Metanephros (tissue), 2 donors: ENCODE data around the gene IMPG1. TPM values are rescaled to one million over a fixed set of nuclear protein-coding genes. Genes with fewer than 3 reads are reported as not detected.

Experiments used
- small RNA-seq: library from RNA; depleted of rRNA; stranded (forward); fragments of <200 nt; gene quantifications from one replicate; pipeline ENCODE3, GENCODE V24; 2014; ENCODE audit warnings: low replicate concordance
- total RNA-seq: library from RNA; depleted of rRNA; stranded (reverse); fragments of >200 nt; gene quantifications from one replicate; pipeline ENCODE4 v1.2.3, GENCODE V29; 2014

Gene IMPG1, protein sequence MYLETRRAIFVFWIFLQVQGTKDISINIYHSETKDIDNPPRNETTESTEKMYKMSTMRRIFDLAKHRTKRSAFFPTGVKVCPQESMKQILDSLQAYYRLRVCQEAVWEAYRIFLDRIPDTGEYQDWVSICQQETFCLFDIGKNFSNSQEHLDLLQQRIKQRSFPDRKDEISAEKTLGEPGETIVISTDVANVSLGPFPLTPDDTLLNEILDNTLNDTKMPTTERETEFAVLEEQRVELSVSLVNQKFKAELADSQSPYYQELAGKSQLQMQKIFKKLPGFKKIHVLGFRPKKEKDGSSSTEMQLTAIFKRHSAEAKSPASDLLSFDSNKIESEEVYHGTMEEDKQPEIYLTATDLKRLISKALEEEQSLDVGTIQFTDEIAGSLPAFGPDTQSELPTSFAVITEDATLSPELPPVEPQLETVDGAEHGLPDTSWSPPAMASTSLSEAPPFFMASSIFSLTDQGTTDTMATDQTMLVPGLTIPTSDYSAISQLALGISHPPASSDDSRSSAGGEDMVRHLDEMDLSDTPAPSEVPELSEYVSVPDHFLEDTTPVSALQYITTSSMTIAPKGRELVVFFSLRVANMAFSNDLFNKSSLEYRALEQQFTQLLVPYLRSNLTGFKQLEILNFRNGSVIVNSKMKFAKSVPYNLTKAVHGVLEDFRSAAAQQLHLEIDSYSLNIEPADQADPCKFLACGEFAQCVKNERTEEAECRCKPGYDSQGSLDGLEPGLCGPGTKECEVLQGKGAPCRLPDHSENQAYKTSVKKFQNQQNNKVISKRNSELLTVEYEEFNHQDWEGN
- total RNA-seq: 0.64 TPM

DNA sequence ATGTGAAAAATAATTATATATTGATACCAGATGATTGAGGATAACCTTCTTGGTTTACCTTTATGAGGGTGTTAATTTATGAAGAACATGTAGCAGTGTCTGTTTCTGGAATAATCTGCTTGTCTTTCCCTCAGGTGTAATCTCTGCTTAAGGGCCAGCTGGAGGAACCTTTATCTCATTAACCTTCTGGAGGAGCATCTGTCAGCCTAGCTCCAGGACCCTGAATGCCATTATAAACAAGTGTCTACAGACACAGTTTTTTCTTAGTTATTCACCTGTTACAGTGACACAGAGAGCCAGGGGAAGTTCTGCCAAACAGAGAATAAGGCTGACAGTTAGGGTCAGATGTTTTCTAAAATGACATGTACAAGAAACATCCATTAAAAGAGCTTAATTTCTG lies at the start of gene IMPG1:
Gene IMPG1 (minus strand): TSS at position 101 of the 400 bp plus-strand sequence. CDS start 174 bp downstream, outside the sequence.

Small RNA genes within 50 kb of the gene (small RNA-seq; reads per million reads assigned to genes)
- gene RF00019: not detected
- gene RNU6-248P: not detected
